A673 (cell line): ENCODE data around the gene C17orf100.

Source experiments
- EZH2 ChIP-seq: fragments of 200-600 bp; sonication (generic); IDR thresholded peaks from 2 replicates; pipeline ENCODE4 v1.6.1; 2017; ENCODE audit warnings: borderline replicate concordance, low read depth, mild to moderate bottlenecking, mixed read lengths, antibody characterized with exemption, low read length; ENCODE audit not compliant: poor library complexity, severe bottlenecking
- TF ChIP-seq, protein P1 (sequence below): fragments of 300-800, 200-600 bp; sonication (generic); conservative IDR thresholded peaks from 2 replicates; pipeline ENCODE4 v1.5.1; 2017; ENCODE audit warnings: low read depth, mild to moderate bottlenecking, antibody characterized with exemption, low read length, moderate library complexity, mixed read lengths

DNA sequence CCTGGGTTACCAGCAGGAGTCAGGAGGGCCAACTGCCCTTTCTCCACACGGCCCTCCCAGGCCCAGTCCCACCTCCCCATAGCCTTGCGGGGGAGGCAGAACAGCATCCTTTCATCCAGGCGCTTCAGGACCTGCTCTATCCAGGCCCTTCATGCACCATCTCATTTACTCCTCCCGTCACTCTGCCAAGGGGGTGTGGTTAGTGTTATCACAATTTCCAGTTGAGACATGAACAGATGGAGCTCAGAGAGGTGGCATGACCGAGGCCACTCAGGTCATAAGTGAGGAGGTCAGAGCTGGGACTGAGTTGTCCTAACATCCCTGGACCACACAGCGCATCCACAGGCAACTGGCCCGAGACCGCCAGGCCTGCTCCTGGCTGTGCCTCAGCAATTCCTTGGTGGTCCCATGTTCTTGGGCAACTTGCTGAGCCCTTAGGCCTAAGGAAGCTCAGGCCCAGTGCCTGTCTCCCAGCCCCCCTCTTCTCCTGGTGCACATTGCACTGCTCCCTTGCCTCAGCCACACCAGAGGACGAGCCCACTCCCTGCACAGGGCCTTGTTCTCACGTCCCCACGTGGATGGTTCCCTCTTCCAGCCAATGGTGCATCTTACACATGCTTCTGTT lies 23.8 kb downstream of the C17orf100 start:
- TF ChIP-seq, protein P1, sequence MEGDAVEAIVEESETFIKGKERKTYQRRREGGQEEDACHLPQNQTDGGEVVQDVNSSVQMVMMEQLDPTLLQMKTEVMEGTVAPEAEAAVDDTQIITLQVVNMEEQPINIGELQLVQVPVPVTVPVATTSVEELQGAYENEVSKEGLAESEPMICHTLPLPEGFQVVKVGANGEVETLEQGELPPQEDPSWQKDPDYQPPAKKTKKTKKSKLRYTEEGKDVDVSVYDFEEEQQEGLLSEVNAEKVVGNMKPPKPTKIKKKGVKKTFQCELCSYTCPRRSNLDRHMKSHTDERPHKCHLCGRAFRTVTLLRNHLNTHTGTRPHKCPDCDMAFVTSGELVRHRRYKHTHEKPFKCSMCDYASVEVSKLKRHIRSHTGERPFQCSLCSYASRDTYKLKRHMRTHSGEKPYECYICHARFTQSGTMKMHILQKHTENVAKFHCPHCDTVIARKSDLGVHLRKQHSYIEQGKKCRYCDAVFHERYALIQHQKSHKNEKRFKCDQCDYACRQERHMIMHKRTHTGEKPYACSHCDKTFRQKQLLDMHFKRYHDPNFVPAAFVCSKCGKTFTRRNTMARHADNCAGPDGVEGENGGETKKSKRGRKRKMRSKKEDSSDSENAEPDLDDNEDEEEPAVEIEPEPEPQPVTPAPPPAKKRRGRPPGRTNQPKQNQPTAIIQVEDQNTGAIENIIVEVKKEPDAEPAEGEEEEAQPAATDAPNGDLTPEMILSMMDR: no peak
- no peak for TF ChIP-seq EZH2
